IMR-90 (cell line): Measurements from ENCODE around the gene MTHFSD. TPM values are rescaled to one million over a fixed set of nuclear protein-coding genes. Genes with fewer than 3 reads are reported as not detected.
A peak's percentile ranks its signal among the peaks of the same experiment; 100 is the strongest.

ENCODE experiments used
- ATAC-seq: fragments of 200-7000 bp; cut with Tn5 transposase; 2 replicates; pipeline ENCODE4 v1.9.1; 2020; ENCODE audit warnings: low read depth, mild to moderate bottlenecking, moderate library complexity
- BruUV-seq: library from RNA; stranded (reverse); fragments of 400-500 nt; replicated peaks from 2 replicates; lab custom pipeline; 2021; lab: Mats Ljungman, UMichigan
- CTCF ChIA-PET: fragments of 300-600 bp; formaldehyde crosslinking; extraction: SDS; loops from one replicate; lab custom pipeline; 2021; ENCODE audit warnings: antibody characterized with exemption; lab: Yijun Ruan, JAX
- POLR2A ChIA-PET: fragments of 300-600 bp; sonication (Branson Sonifier 250); formaldehyde crosslinking; loops from one replicate; lab custom pipeline; 2022; ENCODE audit warnings: antibody characterized with exemption; ENCODE audit not compliant: unreplicated experiment; lab: Charles Lee
- DNase-seq: peaks from one replicate; pipeline ENCODE4 v3.0.0; 2013
- H2AFZ ChIP-seq: replicated peaks from 2 replicates; pipeline ENCODE3; 2013; ENCODE audit warnings: low read length, mild to moderate bottlenecking; ENCODE audit not compliant: poor library complexity
- H2AK5ac ChIP-seq: 2 replicates; pipeline ENCODE4 v1.6.1; 2013; ENCODE audit warnings: low read depth, low read length, inconsistent platforms
- H2AK9ac ChIP-seq: replicated peaks from 2 replicates; pipeline ENCODE3; 2013; ENCODE audit warnings: mild to moderate bottlenecking, low read depth, low read length, moderate library complexity; ENCODE audit not compliant: poor library complexity
- H2BK120ac ChIP-seq: 2 replicates; pipeline ENCODE4 v1.6.1; 2013; ENCODE audit warnings: low read depth, low read length, inconsistent platforms
- H2BK15ac ChIP-seq: 3 replicates; pipeline ENCODE4 v1.6.1; 2013; ENCODE audit warnings: low read depth, low read length, inconsistent platforms
- H2BK20ac ChIP-seq: 2 replicates; pipeline ENCODE4 v1.6.1; 2013; ENCODE audit warnings: low read depth, mild to moderate bottlenecking, inconsistent platforms, low read length, moderate library complexity
- H2BK5ac ChIP-seq: 2 replicates; pipeline ENCODE4 v1.6.1; 2013; ENCODE audit warnings: mild to moderate bottlenecking, low read depth, low read length, inconsistent platforms; ENCODE audit not compliant: poor library complexity, severe bottlenecking
- H3K14ac ChIP-seq: replicated peaks from 2 replicates; pipeline ENCODE4 v1.6.1; 2013; ENCODE audit warnings: low read depth, low read length, inconsistent platforms
- H3K18ac ChIP-seq: 2 replicates; pipeline ENCODE4 v1.6.1; 2013; ENCODE audit warnings: low read depth, low read length, control low read depth
- H3K23ac ChIP-seq: 2 replicates; pipeline ENCODE4 v1.6.1; 2013; ENCODE audit warnings: low read depth, low read length, inconsistent platforms
- H3K27ac ChIP-seq: 2 replicates; pipeline ENCODE4 v1.5.1; 2013; ENCODE audit warnings: mild to moderate bottlenecking, control low read depth, low read length; ENCODE audit not compliant: insufficient read depth
- H3K27me3 ChIP-seq: 2 replicates; pipeline ENCODE4 v1.6.1; 2013; ENCODE audit warnings: low read length; ENCODE audit not compliant: control insufficient read depth, insufficient read depth
- H3K36me3 ChIP-seq: 2 replicates; pipeline ENCODE4 v1.6.1; 2013; ENCODE audit warnings: low read length, mixed read lengths; ENCODE audit not compliant: control insufficient read depth, insufficient read depth
- H3K4ac ChIP-seq: 2 replicates; pipeline ENCODE4 v1.6.1; 2013; ENCODE audit warnings: low read depth, low read length, inconsistent platforms
- H3K4me1 ChIP-seq: 2 replicates; pipeline ENCODE4 v1.6.1; 2013; ENCODE audit warnings: low read length, mixed read lengths; ENCODE audit not compliant: control insufficient read depth, insufficient read depth
- H3K4me2 ChIP-seq: 2 replicates; pipeline ENCODE4 v1.6.1; 2013; ENCODE audit warnings: low read depth, mild to moderate bottlenecking, control low read depth, low read length, moderate library complexity
- H3K4me3 ChIP-seq: 2 replicates; pipeline ENCODE4 v1.5.1; 2013; ENCODE audit warnings: low read depth, mild to moderate bottlenecking, control low read depth, low read length, moderate library complexity; ENCODE audit not compliant: insufficient read depth
- H3K56ac ChIP-seq: 2 replicates; pipeline ENCODE4 v1.6.1; 2013; ENCODE audit warnings: low read length, inconsistent platforms; ENCODE audit not compliant: insufficient read depth; ENCODE audit errors: extremely low read depth
- H3K79me1 ChIP-seq, 2 experiments: 2 replicates each; pipeline ENCODE4 v1.6.1; 2013; ENCODE audit warnings: low read length in 2 of 2, inconsistent platforms in 1 of 2, low read depth in 1 of 2
- H3K9ac ChIP-seq: 2 replicates; pipeline ENCODE4 v1.6.1; 2013; ENCODE audit warnings: low read depth, low read length, control low read depth
- H3K9me1 ChIP-seq: 2 replicates; pipeline ENCODE4 v1.6.1; 2013; ENCODE audit warnings: low read length, inconsistent platforms; ENCODE audit not compliant: insufficient read depth
- H3K9me3 ChIP-seq: 2 replicates; pipeline ENCODE4 v1.6.1; 2013; ENCODE audit warnings: low read length; ENCODE audit not compliant: control insufficient read depth, insufficient read depth
- H4K20me1 ChIP-seq: 2 replicates; pipeline ENCODE4 v1.6.1; 2013; ENCODE audit warnings: low read length, inconsistent platforms; ENCODE audit not compliant: insufficient read depth
- H4K5ac ChIP-seq: 2 replicates; pipeline ENCODE4 v1.6.1; 2013; ENCODE audit warnings: mild to moderate bottlenecking, low read depth, low read length, control low read depth
- H4K8ac ChIP-seq, 2 experiments: 2 replicates each; pipeline ENCODE4 v1.6.1; 2013; ENCODE audit warnings: low read depth in 2 of 2, low read length in 2 of 2, control low read depth in 1 of 2, inconsistent platforms in 1 of 2
- H4K91ac ChIP-seq: 2 replicates; pipeline ENCODE4 v1.6.1; 2013; ENCODE audit warnings: low read depth, low read length, inconsistent platforms; ENCODE audit not compliant: insufficient read depth
- CEBPB ChIP-seq: IDR thresholded peaks from 2 replicates; pipeline ENCODE4 v1.6.1; 2012; ENCODE audit warnings: low read depth, low read length, improper control_type of control experiment
- RFX5 ChIP-seq: IDR thresholded peaks from 2 replicates; pipeline ENCODE4 v1.8.0; 2012; ENCODE audit warnings: low read depth, mild to moderate bottlenecking, low read length, moderate library complexity
- WGBS, 2 experiments: methylation state at CpG; one replicate each; pipeline versions ENCODE4 v1.1.5 to v1.1.7; 2013; ENCODE audit warnings: missing lambda C conversion rate in 2 of 2; ENCODE audit not compliant: insufficient read length in 1 of 2; ENCODE audit errors: extremely low coverage in 2 of 2; 5-methylcytosine and 5-hydroxymethylcytosine counted together
- dilution Hi-C: fragments of 300-500 bp; cut with HindIII; formaldehyde crosslinking; loops from one replicate; pipeline ENCODE4 v1.14.3; 2018; ENCODE audit warnings: low sequenced_read_pairs; ENCODE audit not compliant: unreplicated experiment
- in situ Hi-C: fragments of 300-500 bp; cut with MboI; formaldehyde crosslinking; loops from 3 replicates; pipeline ENCODE4 v1.14.3; 2019; ENCODE audit warnings: low sequenced_read_pairs, inconsistent platforms, mixed read lengths
- intact Hi-C: fragments of 100-400 bp; cut with micrococcal nuclease; formaldehyde crosslinking; loops from 2 replicates; pipeline ENCODE4 v1.10.0; 2022
- polyA plus RNA-seq, 3 experiments: library from polyadenylated mRNA; depleted of rRNA; stranded (reverse); fragments of >200 nt; gene quantifications; 2 replicates each; pipeline ENCODE4 v1.2.3, GENCODE V29; 2012; ENCODE audit warnings: low replicate concordance in 1 of 3
- total RNA-seq: library from RNA; depleted of rRNA; stranded (reverse); fragments of >200 nt; gene quantifications from 2 replicates; pipeline ENCODE4 v1.2.3, GENCODE V29; 2012

MTHFSD gene
- total and polyA plus RNA-seq, 2 of the 4 experiments (the other 2 are of a cell fraction) = 8.2 to 16.8 TPM

- ChIA-PET CTCF (no interaction called here), POLR2A (no interaction called here)
- no peak overlapping the region for H4K91ac ChIP-seq
- TF ChIP-seq CEBPB (no peak), RFX5 (no peak)
- no peak overlapping the region for H4K8ac ChIP-seq
- in situ Hi-C loops = no loop called here
- no peak overlapping the region for H3K4me3 ChIP-seq
- H3K14ac ChIP-seq = 0 out of 2 replicates have a peak overlapping the region, but pooled peaks have one; percentile 0
- no peak overlapping the region for H2BK5ac ChIP-seq
- no peaks in the 10 kb centered on the region for H3K27me3 ChIP-seq
- H3K27ac ChIP-seq = no peak overlapping the region
- H3K9me1 ChIP-seq = no peaks in the 10 kb centered on the region; the same call in 1 of the 2 replicates
- no peak overlapping the region for H3K56ac ChIP-seq
- no peak overlapping the region for H2BK20ac ChIP-seq
- dilution Hi-C loops = no loop called here
- 0 out of 2 replicates have a peak, but pooled peaks cover 2% of the 10 kb centered on the region for H3K9me3 ChIP-seq
- H2BK120ac ChIP-seq = no peak overlapping the region
- no peak overlapping the region for H3K18ac ChIP-seq
- H3K4me2 ChIP-seq = no peak overlapping the region
- intact Hi-C loops = no loop called here
- no peaks in the 10 kb centered on the region for H3K79me1 ChIP-seq
- H3K4ac ChIP-seq = no peak overlapping the region
- H3K9ac ChIP-seq = no peak overlapping the region
- no peak overlapping the region; the same call in 2 of the 3 replicates for H2BK15ac ChIP-seq
- H3K4me1 ChIP-seq = peaks cover 4% of the 10 kb centered on the region
- DNase-seq (no peak), ATAC-seq (no peak)
- no TSS peak for BruUV-seq
- no peaks in the 10 kb centered on the region for H3K36me3 ChIP-seq
- H2AK9ac ChIP-seq = no peak overlapping the region
- H4K20me1 ChIP-seq = no peaks in the 10 kb centered on the region
- H2AK5ac ChIP-seq = peak overlapping the region; percentile 20; the same call in 1 of the 2 replicates
- H2AFZ ChIP-seq = no peak overlapping the region
- no CpG with 5 or more reads among the region's 2 CpGs for WGBS, 2 experiments
- no peak overlapping the region for H4K5ac ChIP-seq
- H3K23ac ChIP-seq = no peak overlapping the region
Observed at GRCh38 chr16:86601356-86601755, 46.3 kb upstream of the MTHFSD start.
